ENCODE measurements around the gene NACC1.

NACC1 gene

DNA sequence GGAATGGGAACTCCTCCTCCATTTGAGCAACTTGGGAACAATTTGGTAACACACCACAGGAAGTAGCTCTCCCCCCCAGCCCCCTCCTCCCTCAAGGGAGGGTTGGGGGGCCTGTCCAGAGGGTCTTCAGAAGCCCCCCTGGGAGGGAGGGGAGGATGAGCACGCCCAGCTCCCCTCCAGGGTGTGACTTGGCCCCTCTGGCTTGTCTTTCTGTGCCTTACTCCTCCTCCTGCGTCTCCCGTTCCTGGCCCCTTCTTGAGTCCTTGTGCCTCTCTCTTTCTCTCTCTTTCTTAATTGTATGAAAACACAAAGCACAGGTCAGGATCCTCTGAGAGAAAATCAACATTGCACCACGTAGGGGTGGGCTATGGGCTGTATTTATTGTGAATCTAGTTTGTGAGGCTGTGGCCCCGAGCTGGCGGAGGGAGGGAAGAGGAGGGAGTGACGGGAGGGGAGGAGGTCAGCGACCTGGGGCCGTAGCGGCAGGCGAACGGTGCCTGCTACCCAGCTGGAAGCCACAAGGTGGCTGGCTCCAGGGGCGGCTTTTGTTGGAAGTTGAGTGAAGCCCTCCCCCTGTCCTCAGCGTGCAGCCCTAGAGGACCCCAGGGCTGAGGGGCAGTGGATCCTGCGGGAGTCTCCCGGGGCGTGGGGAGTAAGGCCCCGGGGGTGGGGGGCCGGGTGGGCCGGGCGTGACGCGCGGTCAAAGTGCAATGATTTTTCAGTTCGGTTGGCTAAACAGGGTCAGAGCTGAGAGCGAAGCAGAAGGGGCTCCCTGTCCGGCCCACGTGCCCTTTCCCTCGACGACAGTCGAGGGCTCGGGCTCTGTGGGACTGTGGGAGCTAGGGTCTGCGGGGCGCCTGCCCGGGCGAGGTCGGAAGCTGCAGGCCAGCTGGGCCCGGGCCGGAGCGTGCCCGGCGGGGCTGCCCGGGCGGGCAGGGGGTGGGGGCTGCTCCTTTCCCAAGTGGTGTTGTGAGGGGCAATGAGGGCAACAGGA is 21.8 kb upstream of the NACC1 start (continued):
- TF ChIP-seq PRDM4 (tag by site-specific recombination; IDR thresholded peaks at IDR 0.05), result no peak
- TF ChIP-seq ZNF366 (tag by site-specific recombination; conservative IDR thresholded peaks at IDR 0.05), result peak; percentile 67; the same call in 1 of the 2 replicates
- TF ChIP-seq ZNF837 (tag by site-specific recombination; IDR thresholded peaks at IDR 0.05), result no peak
- TF ChIP-seq SP7 (tag by site-specific recombination; IDR thresholded peaks at IDR 0.05), result peak; percentile 47; the same call in 1 of the 2 replicates
- peak; percentile 49; the same call in 1 of the 2 replicates for TF ChIP-seq ZNF596 (tag by site-specific recombination; IDR thresholded peaks at IDR 0.05)
- TF ChIP-seq, protein P1, sequence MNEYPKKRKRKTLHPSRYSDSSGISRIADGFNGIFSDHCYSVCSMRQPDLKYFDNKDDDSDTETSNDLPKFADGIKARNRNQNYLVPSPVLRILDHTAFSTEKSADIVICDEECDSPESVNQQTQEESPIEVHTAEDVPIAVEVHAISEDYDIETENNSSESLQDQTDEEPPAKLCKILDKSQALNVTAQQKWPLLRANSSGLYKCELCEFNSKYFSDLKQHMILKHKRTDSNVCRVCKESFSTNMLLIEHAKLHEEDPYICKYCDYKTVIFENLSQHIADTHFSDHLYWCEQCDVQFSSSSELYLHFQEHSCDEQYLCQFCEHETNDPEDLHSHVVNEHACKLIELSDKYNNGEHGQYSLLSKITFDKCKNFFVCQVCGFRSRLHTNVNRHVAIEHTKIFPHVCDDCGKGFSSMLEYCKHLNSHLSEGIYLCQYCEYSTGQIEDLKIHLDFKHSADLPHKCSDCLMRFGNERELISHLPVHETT (tag by site-specific recombination; IDR thresholded peaks at IDR 0.05), result no peak
- TF ChIP-seq, protein P2, sequence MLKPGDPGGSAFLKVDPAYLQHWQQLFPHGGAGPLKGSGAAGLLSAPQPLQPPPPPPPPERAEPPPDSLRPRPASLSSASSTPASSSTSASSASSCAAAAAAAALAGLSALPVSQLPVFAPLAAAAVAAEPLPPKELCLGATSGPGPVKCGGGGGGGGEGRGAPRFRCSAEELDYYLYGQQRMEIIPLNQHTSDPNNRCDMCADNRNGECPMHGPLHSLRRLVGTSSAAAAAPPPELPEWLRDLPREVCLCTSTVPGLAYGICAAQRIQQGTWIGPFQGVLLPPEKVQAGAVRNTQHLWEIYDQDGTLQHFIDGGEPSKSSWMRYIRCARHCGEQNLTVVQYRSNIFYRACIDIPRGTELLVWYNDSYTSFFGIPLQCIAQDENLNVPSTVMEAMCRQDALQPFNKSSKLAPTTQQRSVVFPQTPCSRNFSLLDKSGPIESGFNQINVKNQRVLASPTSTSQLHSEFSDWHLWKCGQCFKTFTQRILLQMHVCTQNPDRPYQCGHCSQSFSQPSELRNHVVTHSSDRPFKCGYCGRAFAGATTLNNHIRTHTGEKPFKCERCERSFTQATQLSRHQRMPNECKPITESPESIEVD (tag by site-specific recombination; IDR thresholded peaks at IDR 0.05), result no peak
- no peak for TF ChIP-seq ZNF157 (tag by site-specific recombination; IDR thresholded peaks at IDR 0.05)
- TF ChIP-seq, protein P3, sequence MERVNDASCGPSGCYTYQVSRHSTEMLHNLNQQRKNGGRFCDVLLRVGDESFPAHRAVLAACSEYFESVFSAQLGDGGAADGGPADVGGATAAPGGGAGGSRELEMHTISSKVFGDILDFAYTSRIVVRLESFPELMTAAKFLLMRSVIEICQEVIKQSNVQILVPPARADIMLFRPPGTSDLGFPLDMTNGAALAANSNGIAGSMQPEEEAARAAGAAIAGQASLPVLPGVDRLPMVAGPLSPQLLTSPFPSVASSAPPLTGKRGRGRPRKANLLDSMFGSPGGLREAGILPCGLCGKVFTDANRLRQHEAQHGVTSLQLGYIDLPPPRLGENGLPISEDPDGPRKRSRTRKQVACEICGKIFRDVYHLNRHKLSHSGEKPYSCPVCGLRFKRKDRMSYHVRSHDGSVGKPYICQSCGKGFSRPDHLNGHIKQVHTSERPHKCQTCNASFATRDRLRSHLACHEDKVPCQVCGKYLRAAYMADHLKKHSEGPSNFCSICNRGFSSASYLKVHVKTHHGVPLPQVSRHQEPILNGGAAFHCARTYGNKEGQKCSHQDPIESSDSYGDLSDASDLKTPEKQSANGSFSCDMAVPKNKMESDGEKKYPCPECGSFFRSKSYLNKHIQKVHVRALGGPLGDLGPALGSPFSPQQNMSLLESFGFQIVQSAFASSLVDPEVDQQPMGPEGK (tag by site-specific recombination; IDR thresholded peaks at IDR 0.05), result peak; percentile 45; the same call in 1 of the 2 replicates
- 0 out of 2 replicates have a peak, but pooled peaks have one; percentile 54 for TF ChIP-seq TCF7L2 (IDR thresholded peaks at IDR 0.05; ENCODE audit: borderline replicate concordance, low read depth, low read length)
- TF ChIP-seq GLI2 (tag by site-specific recombination; IDR thresholded peaks at IDR 0.05; ENCODE audit: borderline replicate concordance, low read depth), result no peak
- peak; percentile 20 for TF ChIP-seq ZNF398 (tag by site-specific recombination; IDR thresholded peaks at IDR 0.05)

GRCh38 chr19:13097033-13097462 is 21.0 kb upstream of the NACC1 start:
- CTCF ChIA-PET, result interaction anchor here (0.5 to 0.6 kb wide), 2 partner anchors 42 to 120 kb away, joined by 4 to 5 read pairs; no protein-coding TSS in a partner anchor

More at GRCh38 chr19:13097033-13097462, 21.0 kb upstream of the NACC1 start:
- Histone ChIP-seq H3K27ac (ENCODE audit: extremely low read depth, low read depth, low read length) (no peak overlapping the region), H3K4me3 (ENCODE audit: low read depth, low read length) (no peak overlapping the region), H3K36me3 (ENCODE audit: control insufficient read depth in 2 of 2, insufficient read depth in 1 of 2, low read length in 2 of 2) (peaks cover 0 to 16% of the 10 kb centered on the region in 2 experiments; a peak in 1 of 3 replicates), H3K9me3 (ENCODE audit: control insufficient read depth, insufficient read depth, low read depth, low read length) (no peaks in the 10 kb centered on the region), H3K4me1 (ENCODE audit: control insufficient read depth, insufficient read depth, low read length) (no peaks in the 10 kb centered on the region)
- TF ChIP-seq ZNF629 (tag by site-specific recombination; IDR thresholded peaks at IDR 0.05), result no peak
- POLR2A ChIA-PET, result no interaction called here
